Tongue (tissue), 2 donors: ENCODE data around the gene RNASE3. TPM values are rescaled to one million over a fixed set of nuclear protein-coding genes. Genes with fewer than 3 reads are reported as not detected.
"Not testable (repeated sequence)": the region's sequence is repeated elsewhere in the genome, so short reads cannot be mapped to it uniquely, and the experiment has no call there.

ENCODE experiments used
- DNase-seq: peaks from one replicate; pipeline ENCODE4 v3.0.0-alpha.2; 2015
- total RNA-seq: library from RNA; depleted of rRNA; stranded (reverse); fragments of >200 nt; gene quantifications from one replicate; pipeline ENCODE4 v1.2.3, GENCODE V29; 2014

The RNASE3 gene
- not detected for total RNA-seq

DNA sequence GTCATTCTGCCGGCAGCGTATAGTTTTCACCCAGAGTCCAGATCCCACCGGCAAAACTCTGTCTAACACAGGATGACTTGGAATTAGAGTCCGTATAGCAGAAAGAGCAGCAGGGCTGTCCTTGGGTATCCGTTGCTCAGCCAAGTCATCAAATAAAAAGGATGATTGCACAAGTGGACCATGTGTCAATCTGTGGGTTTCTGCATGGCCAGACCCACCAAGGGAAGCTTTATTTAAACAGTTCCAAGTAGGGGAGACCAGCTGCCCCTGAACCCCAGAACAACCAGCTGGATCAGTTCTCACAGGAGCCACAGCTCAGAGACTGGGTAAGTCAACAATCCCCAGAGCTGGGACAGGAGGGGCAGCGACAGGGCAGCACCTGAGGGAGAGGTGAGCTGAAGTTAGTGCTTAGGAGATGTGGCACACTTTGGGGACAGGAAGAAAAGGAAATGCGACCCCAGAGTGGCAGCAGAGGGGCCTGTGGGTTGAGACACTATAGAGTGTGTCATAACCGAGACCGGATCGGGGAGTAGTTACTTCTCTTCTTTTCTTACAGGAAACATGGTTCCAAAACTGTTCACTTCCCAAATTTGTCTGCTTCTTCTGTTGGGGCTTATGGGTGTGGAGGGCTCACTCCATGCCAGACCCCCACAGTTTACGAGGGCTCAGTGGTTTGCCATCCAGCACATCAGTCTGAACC is at the start of gene RNASE3:
TSS of gene RNASE3 (plus strand) at position 260 of the 700 bp plus-strand sequence. CDS start at position 562, 302 bp downstream.
- not testable (repeated sequence) for DNase-seq

GRCh38 chr14:20846560-20846959 is 44.6 kb upstream of the RNASE3 start:
- DNase-seq, result no peak

GRCh38 chr14:20848316-20848954 is 42.8 kb upstream of the RNASE3 start:
- no peak for DNase-seq

DNA sequence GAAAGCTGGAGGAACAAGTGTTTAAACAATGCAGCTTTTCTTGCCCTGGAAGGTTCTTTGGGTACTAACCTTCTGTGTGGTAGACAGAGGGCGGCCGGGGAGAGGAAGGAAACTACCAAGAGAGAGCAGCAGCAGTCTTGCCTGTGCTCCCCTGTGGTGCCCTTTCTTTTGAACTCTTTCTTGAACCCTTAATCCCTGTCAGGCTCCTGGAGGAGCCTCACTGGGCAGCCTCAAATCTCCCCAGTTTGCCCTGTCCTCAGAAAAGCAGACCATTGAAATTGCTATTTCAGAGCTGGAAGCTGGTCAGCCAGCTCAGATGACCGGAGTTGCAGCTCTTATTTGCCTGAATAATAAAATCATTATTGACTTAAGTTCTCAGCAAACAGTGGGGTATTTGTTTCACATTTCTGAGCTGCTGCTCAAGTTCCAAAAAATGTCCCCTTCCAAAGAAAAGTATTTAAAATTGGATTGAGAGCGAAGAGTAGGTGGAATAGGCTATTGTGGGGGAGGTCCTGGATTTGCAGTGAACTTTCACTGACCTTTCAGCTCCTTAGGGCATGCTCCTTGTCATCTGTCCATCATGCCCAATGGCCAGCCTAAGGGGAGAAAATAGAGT is 42.1 kb upstream of the RNASE3 start:
- DNase-seq, result no peak

DNA sequence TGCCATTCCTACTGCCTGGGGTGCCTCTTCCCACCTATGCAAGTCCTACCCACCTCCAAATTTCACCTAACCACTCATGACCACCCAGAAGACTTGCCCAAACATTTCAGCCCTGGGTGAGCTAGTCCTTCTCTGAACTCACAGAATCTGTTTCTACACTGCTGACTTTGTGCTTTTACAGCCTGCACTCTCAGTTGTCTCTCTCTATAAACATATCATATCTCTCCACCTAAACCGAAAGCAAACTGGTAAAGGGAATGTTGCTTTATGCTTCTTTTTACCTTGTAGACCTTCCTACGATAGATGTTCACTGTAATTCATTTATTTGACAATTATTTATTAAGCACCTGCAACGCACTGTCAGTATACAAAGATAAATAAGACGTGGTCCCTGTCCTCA is 38.1 kb upstream of the RNASE3 start:
- no peak for DNase-seq

DNA sequence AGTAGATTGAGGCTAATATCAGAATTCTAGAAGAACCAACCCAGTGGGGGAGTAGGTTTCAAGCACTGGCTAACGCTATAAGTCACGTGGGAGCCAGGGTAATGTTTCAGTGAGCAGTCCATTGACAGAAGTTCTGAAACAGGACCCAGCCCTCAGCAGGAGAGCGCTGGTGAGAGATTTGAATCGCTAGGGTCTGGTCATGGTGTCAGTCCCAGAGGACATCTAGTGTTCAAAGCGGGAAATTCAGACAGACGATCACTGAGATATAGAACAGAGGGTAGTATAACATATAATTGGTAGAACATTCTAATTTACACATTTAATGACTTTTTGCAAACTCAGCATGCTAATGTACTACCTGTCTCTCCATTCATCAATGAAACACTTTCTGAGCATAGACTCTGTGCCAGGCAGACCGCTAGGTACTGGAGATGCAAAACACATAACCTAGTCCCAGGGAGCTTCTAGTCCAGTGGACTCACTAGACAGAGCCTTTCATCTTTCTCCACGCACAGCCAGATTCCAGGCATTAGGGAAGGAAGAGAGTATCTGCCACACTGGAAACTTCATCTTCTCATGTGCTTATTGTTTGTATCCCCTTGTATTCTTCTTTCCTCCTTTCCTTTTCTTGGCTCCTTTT is 35.4 kb upstream of the RNASE3 start:
- peak; percentile 61 for DNase-seq

- no peak for DNase-seq
Measured at GRCh38 chr14:20857207-20857606, 34.0 kb upstream of the RNASE3 start.

- DNase-seq, result peak; percentile 82
Measured at GRCh38 chr14:20857630-20858261, 33.4 kb upstream of the RNASE3 start.

DNA sequence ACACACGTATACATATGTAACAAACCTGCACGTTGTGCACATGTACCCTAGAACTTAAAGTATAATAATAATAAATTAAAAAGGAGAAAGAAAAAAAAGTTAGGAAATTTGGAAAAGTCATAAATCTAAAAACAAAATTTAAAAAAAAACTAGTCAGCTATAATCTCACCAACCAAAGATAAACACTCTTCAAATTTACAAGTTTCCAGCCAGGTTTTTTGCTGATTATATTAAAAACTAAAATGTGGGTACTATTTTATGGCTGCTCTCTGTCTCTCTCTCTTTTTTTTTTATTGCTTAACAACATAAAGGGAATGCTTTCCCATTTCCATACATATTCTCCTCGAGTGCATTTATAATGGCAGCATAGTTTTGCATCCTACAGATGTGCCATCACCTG is 25.0 kb upstream of the RNASE3 start:
- DNase-seq, result no peak

DNA sequence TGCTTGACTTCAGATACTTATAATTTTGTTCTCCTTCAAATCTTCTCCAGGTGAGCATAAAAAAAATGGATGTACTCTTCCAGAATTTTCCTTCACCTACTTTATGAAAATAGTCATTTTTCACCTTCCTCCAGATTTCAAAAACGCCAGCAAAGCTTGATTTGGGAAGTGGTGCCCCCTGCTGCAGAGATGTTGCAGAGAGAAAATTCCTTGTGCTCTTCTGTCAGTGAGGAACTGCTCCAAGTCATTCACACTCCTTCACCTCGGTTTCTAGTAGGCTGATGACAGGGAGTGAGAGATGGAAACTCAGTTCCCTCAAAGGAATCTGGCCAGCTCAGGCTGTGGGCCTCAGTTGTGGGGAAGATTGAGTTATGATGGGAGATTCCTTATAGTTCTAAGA is 24.2 kb upstream of the RNASE3 start:
- DNase-seq, result peak; percentile 16

GRCh38 chr14:20873370-20874177 is 17.6 kb upstream of the RNASE3 start:
- DNase-seq, result peak; percentile 74

DNA sequence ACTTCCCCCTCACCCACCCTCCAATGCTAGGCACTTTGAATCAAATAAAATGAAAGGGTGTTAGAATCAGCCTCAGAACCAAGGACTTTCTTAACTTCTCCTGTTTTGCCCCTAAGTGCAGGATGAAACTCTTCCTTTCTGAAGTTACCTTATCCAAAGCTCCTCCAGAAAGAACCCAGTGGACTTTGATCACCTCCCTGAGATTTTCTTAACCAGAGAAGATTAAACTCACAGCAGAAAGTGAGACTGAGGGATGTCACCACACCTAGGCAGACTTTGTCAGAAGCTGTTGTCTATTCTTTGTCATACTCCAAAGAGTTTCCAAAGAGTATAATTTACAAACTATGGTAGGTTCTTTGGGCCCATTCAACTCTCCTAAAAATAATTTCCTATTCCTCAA is 14.2 kb upstream of the RNASE3 start:
- DNase-seq, result no peak

- no peak for DNase-seq
Measured at GRCh38 chr14:20878695-20879094, 12.5 kb upstream of the RNASE3 start.

GRCh38 chr14:20881229-20881628 is 10.0 kb upstream of the RNASE3 start:
- DNase-seq, result not testable (repeated sequence)

DNA sequence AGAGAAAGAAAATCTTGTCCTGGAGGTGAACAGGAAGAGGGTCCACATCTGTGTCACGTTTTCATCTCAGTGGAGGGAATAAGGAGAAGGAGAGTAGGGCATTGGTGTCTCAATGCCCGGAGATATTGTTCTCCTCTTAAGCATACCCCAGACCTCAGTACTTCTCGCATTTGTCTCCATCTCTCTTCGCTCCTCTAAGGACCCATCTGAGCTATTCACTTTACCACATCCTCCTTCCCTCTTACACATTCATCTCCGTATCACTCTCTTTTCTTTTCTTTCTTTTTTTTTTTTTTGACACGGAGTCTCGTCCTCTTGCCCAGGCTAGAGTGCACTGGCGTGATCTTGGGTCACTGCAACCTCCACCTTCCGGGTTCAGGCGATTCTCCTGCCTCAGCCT is 8.4 kb upstream of the RNASE3 start:
- not testable (repeated sequence) for DNase-seq

DNA sequence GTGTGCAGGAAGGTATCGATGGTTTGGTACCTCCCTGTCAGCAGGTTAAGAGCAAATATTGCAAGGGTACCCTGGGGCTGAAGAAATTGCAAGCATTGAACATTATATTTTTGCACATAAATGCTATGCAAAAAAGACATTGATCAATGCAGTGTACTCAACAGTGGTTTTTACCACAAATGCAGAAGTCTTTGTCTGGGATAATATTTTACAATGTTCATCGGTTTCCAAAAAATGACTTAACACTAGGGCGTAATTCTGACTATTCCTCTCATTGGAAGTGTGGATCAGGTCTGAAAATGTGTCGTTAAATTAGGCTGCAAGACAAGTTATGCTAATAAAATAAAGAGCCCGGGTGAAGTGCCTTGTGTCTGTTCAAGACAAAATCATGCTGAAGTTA is 2.8 kb upstream of the RNASE3 start:
- DNase-seq, result not testable (repeated sequence)

DNA sequence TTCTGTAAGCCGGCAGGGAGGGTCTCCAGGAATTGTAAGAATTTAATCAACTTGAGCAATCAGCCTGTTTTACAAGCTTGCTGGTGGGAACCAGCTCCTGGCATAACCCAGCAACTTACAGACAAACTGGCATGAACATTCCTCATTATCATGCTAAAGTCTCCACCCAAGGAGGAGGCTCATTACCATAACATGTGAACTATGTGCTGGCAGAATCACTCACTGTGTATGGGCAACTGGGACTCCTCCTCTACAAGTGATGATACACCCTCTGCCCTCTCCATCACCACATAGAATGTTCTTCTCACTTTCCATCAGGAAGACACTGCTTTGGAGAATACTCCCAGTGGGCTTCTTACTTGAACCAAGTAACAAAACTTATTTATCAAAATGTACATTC is 4.1 kb downstream of the RNASE3 start:
- not testable (repeated sequence) for DNase-seq

DNA sequence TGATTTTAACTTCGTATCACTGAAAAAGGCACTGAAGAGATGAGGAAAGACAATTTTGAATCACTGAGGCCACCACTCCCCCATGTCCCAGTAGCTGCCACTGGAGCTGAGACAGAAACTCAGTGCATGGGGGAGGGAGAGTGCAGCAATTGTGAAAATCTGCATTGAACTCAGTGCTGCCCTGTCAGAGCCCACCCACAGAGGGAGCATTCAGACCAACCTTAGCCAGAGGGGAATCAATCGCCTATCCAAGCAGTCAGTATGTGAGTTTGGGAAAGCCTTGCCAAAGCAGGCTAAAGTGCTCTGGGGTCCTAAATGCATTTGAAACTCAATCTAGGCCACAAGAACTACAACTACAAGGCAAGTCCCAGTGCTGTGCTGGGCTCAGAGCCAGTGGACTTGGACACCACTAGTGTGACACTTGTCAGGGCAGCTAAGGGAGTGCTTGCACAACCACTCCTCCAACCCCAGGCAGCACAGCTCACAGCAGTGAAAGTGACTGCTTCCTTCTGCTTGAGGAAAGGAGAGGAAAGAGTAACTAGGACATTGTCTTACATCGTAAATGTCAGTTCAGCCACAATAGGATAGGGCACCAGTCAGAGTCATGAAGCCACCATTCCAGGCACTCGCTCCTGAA is 13.3 kb downstream of the RNASE3 start:
- no peak for DNase-seq

- no peak for DNase-seq
Measured at GRCh38 chr14:20905676-20906075, 14.5 kb downstream of the RNASE3 start.

DNA sequence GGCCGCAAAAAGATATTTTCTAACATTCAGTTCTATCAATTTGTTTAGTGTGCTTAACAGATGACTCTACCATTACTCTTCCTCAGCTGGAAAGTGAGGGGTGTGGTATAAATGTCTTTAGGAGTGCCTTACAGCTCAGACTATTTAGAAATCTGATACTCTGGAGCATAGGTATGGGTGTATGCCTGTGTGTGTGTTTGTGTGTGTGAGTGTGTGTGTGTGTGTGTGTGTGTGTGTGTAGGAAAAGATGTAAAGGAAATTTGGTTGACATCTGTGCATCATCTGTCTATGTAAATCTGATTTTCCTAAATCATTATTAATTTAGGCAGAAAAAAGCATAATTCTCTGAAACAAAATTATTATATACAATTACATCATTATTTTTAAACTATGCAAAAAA is 16.0 kb downstream of the RNASE3 start:
- no peak for DNase-seq

DNA sequence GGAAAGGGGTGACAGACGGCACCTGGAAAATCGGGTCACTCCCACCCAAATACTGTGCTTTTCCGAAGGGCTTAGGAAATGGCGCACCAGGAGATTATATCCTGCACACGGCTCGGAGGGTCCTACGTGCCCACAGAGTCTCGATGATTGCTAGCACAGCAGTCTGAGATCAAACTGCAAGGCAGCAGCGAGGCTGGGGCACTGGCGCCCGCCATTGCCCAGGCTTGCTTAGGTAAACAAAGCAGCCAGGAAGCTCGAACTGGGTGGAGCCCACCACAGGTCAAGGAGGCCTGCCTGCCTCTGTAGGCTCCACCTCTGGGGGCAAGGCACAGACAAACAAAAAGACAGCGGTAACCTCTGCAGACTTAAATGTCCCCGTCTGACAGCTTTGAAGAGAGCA is 19.6 kb downstream of the RNASE3 start:
- not testable (repeated sequence) for DNase-seq
